Measurements from ENCODE around the gene PTPRT.

Gene PTPRT

DNA sequence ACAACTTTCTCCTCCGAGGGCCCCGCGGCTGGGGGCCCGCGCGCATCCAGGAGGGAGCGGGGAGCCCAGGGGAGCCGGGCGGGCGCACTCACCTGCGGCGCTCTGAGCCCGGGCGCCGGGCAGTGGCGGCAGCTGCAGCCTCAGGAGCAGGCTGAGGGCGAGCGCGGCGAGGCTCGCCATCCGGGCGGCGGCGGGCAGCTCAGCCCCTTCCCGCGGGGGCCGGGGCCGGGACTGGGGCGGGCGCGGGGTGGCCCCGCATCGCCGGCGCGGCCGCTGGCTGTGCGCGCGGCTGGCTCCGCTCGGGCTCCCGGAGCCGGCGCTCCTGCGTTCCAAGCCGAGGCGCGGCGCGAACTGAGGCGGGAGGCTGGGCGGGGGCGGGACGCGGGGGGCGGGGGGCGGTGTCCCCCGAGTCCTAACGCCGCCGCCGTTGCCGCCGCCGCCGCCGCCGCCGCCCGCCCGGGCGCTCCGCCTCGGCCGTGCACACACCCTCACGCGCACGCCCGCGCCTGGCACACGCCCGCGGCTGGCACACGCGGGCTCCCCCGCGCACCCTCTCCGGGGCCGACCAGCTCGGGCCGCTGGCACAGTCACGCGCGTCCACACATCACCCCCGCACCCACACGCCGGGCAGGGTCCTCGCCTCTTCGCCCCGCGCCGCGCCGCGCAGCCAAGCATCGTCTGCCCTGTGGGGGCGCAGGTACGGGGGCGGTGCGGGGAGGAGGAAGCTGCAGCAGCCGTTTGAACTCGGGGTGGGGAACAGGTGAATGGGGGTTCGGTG, at the start of gene PTPRT:
TSS of gene PTPRT (minus strand) at position 353 of the 778 bp plus-strand sequence. CDS start at position 180, 173 bp downstream.
- ATAC-seq (replicated peaks; ENCODE audit: extremely low read depth, poor library complexity, severe bottlenecking) (no peak), DNase-seq (ENCODE audit: low spot score in 2 of 2) (no peak)
- Mint-ChIP-seq H3K4me3 (no peak within 1 kb of the TSS), H3K27ac (ENCODE audit: low read depth) (no peak within 1 kb of the TSS), H3K4me1 (peaks cover 8% of the 10 kb centered on the region), H3K27me3 (peaks cover 66% of the 10 kb centered on the region), H3K36me3 (ENCODE audit: insufficient read depth) (no peaks in the 10 kb centered on the region), H3K9me3 (no peaks in the 10 kb centered on the region)

DNA sequence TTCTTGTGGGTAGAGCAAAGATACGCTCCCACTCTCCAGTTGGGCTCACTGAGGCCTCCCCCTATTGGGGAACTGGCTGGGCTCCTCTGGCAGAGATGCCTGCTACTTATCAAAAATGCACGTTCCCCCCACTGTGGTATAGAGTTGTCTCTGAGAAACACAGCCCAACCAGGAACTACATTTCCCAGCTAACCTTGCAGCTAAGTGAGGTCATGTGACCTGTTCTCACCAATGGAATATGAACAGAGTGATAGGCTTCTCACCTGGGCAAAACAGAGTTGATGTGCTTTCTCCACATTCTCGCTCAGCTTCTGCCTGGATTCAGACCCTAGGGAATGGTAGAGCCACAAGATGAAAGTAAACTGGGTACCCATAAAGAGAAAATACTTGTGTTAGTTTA, 49.1 kb upstream of the PTPRT start:
- ATAC-seq (replicated peaks; ENCODE audit: extremely low read depth, poor library complexity, severe bottlenecking): no peak
- Mint-ChIP-seq H3K36me3 (ENCODE audit: insufficient read depth) (no peaks in the 10 kb centered on the region), H3K27me3 (peaks cover 39% of the 10 kb centered on the region), H3K27ac (ENCODE audit: low read depth) (no peak overlapping the region), H3K9me3 (peaks cover 7% of the 10 kb centered on the region), H3K4me1 (no peaks in the 10 kb centered on the region), H3K4me3 (no peak overlapping the region)
- no peak for DNase-seq (ENCODE audit: low spot score in 2 of 2)

DNA sequence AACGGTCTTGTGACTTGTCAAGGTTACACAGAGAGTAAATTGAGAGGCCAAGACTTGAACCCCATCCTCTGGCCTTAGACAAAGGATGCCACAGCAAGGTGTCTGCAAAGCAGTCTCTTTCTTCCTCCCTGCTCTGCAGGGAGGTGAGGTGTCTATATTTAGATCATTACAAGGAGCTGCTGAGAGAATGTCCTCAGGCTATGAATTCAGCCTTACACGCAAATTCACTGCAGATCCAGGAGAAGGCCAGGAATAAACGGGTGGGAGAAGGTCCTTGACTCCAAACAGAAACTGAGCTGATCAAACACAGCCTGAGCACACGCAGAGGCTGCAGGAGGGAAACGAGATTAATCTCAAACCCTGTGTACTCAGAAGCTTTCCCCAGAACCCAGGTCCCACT, 48.6 kb upstream of the PTPRT start:
- ATAC-seq (replicated peaks; ENCODE audit: extremely low read depth, poor library complexity, severe bottlenecking) (no peak), DNase-seq (ENCODE audit: low spot score in 2 of 2) (no peak)
- Mint-ChIP-seq H3K27me3 (peaks cover 39% of the 10 kb centered on the region), H3K4me1 (no peaks in the 10 kb centered on the region), H3K27ac (ENCODE audit: low read depth) (no peak overlapping the region), H3K9me3 (peaks cover 7% of the 10 kb centered on the region), H3K4me3 (no peak overlapping the region), H3K36me3 (ENCODE audit: insufficient read depth) (no peaks in the 10 kb centered on the region)

DNA sequence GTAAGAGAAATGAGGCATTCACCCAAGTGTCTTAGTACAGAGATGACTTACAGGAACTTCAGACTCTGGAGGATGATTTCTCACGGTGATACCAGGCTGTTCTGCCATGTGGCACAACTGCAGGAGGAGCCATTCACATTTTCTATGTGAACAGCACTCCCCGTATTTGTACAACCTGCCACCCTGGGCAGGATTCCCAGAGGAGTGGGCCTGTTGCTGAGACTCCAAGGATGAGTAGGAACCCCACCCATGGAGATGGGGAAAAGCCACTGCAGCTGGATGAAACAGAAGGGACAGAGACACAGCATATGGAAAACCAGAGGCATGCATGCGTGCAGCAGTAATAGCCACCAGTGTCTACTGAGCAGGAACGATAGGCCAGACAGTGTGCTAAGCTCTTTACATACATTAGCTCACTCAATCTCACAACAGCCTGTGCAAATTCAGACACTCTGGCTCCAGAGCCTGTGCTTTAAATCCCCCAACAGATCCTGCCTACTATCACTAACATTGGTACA, 48.0 kb upstream of the PTPRT start:
- DNase-seq (ENCODE audit: low spot score in 2 of 2) (no peak), ATAC-seq (replicated peaks; ENCODE audit: extremely low read depth, poor library complexity, severe bottlenecking) (no peak)
- Mint-ChIP-seq H3K4me3 (no peak overlapping the region), H3K4me1 (no peaks in the 10 kb centered on the region), H3K36me3 (ENCODE audit: insufficient read depth) (no peaks in the 10 kb centered on the region), H3K9me3 (peaks cover 7% of the 10 kb centered on the region), H3K27ac (ENCODE audit: low read depth) (no peak overlapping the region), H3K27me3 (peaks cover 39% of the 10 kb centered on the region)

DNA sequence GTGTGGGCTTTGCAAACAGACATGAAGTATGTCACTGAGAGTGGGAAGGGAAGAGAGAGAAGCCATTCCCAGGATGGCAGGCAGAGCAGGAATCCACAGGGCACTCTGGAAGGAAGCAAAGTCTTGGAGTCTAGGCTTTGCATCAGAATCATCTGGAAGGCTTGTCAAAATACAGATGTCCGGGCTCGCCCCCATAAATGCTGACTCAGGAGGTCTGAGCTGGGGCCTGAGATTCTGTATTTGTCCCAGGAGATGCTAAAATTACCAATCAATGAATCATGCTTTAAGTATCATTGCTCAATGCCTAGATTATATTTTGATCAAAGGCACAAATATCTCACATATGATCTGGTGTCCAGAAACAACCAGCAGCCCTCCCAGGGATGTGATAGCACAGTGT, 46.3 kb upstream of the PTPRT start:
- H3K36me3 Mint-ChIP-seq (ENCODE audit: insufficient read depth): no peaks in the 10 kb centered on the region
- no peak overlapping the region for H3K27ac Mint-ChIP-seq (ENCODE audit: low read depth)
- ATAC-seq (replicated peaks; ENCODE audit: extremely low read depth, poor library complexity, severe bottlenecking) (no peak), DNase-seq (ENCODE audit: low spot score in 2 of 2) (no peak)
- peaks cover 31% of the 10 kb centered on the region for H3K27me3 Mint-ChIP-seq
- no peaks in the 10 kb centered on the region for H3K4me1 Mint-ChIP-seq
- H3K9me3 Mint-ChIP-seq: peaks cover 7% of the 10 kb centered on the region
- no peak overlapping the region for H3K4me3 Mint-ChIP-seq

DNA sequence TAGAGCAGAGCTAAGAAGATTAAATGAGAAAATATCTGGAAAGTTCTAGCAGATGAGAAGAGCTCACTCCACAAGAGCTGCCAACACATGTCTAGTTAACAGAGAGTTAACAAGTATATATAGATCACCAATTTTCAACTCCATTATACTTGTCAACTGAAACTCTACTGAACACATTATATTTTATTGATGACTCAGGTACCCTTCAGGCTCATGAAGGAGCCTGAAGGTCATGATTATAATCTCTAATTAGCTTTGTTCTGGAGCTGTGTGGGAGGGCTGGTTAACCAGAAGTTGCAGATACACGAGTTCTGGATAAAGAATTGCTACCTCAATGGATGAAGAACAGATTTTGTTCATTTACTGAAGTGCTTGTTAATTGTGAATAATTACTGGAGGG, 42.1 kb upstream of the PTPRT start:
- peaks cover 21% of the 10 kb centered on the region for H3K27me3 Mint-ChIP-seq
- no peak for DNase-seq (ENCODE audit: low spot score in 2 of 2)
- no peak overlapping the region for H3K4me3 Mint-ChIP-seq
- no peak overlapping the region for H3K27ac Mint-ChIP-seq (ENCODE audit: low read depth)
- no peaks in the 10 kb centered on the region for H3K4me1 Mint-ChIP-seq
- H3K9me3 Mint-ChIP-seq: peaks cover 6% of the 10 kb centered on the region
- no peak for ATAC-seq (replicated peaks; ENCODE audit: extremely low read depth, poor library complexity, severe bottlenecking)
- H3K36me3 Mint-ChIP-seq (ENCODE audit: insufficient read depth): no peaks in the 10 kb centered on the region

DNA sequence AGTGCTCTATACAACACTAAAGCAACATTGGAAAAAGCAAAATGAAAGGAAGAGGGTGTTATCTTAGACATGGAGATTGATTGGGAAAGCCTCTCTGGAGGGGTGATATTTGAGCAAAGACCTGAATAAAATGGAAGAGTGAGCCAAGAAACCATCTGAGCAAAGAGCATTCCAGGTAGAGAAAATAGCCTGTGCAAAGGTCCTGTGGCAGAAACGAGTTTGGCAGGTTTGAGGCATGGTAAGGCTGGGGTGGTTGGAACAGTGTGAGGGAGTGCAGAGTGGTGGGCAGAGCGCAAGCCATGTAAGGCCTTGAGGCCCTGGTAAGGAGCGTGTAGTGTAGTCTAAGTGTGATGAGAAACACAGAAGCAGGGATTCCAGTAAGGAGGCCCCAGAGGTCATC, 40.0 kb upstream of the PTPRT start:
- H3K27me3 Mint-ChIP-seq: peaks cover 13% of the 10 kb centered on the region
- DNase-seq (ENCODE audit: low spot score in 2 of 2): no peak
- no peak overlapping the region for H3K27ac Mint-ChIP-seq (ENCODE audit: low read depth)
- no peak for ATAC-seq (replicated peaks; ENCODE audit: extremely low read depth, poor library complexity, severe bottlenecking)
- no peaks in the 10 kb centered on the region for H3K36me3 Mint-ChIP-seq (ENCODE audit: insufficient read depth)
- peaks cover 6% of the 10 kb centered on the region for H3K9me3 Mint-ChIP-seq
- no peak overlapping the region for H3K4me3 Mint-ChIP-seq
- H3K4me1 Mint-ChIP-seq: no peaks in the 10 kb centered on the region

DNA sequence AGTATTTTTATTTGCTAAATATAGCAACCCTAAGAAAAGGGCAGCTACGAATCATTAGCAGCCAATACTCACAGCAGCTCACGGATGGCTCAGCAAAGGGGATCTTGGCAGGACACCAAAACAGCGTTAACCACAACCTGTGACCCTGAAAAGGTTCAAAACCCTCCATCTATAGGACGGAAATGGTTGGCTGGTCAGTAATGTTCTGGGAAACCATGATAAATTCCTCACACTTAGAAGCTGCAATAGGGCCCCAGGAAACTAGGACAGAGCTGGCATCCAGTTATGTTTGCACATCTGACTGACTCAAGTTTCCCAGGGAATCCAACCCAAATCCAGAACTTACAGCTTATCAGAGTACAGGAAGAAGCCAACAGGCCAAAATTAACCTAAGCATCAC, 30.9 kb upstream of the PTPRT start:
- H3K36me3 Mint-ChIP-seq (ENCODE audit: insufficient read depth): no peaks in the 10 kb centered on the region
- peaks cover 29% of the 10 kb centered on the region for H3K27me3 Mint-ChIP-seq
- DNase-seq (ENCODE audit: low spot score in 2 of 2): no peak
- no peak overlapping the region for H3K27ac Mint-ChIP-seq (ENCODE audit: low read depth)
- ATAC-seq (replicated peaks; ENCODE audit: extremely low read depth, poor library complexity, severe bottlenecking): no peak
- no peaks in the 10 kb centered on the region for H3K4me1 Mint-ChIP-seq
- no peak overlapping the region for H3K4me3 Mint-ChIP-seq
- H3K9me3 Mint-ChIP-seq: no peaks in the 10 kb centered on the region

DNA sequence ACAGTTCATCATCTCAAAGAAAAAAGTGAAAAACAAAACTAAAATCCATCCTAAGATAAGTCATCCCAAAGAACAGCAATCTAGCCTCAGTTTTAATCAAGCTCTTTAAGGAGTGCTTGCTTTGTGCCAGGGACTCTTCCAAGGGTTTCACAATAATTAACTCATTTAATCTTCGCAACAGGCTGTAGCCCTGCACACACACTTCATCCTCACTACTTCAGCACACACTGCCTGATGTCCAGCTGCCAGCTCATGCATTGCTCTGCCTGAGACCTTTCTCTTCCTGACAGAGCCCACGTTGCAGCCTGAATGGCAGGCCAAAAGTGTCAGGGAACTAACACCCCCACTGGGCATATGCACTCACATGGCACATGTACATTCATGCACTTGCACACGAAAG, 21.2 kb upstream of the PTPRT start:
- no peaks in the 10 kb centered on the region for H3K9me3 Mint-ChIP-seq
- H3K27me3 Mint-ChIP-seq: peaks cover 23% of the 10 kb centered on the region
- no peak overlapping the region for H3K27ac Mint-ChIP-seq (ENCODE audit: low read depth)

DNA sequence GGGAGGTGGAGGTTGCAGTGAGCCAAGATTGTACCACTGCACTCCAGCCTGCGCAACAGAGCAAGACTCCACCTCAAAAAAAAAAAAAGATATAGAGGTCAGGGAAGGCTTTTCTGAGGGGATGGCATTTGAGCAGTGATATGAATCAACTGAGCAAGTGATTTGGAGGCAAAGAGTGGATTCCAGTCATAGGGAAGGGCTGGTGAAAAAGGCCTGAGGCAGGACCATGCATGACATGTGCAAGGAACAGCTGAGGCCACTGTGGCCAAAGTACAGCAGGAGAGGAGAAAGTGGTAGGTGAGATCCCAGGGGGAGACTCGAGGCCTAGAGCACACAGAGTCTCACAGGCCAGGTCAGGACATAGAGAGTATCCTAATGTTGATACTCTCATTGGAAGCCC, 20.1 kb upstream of the PTPRT start:
- Mint-ChIP-seq H3K4me3 (no peak overlapping the region), H3K27ac (ENCODE audit: low read depth) (no peak overlapping the region)
- no peak for DNase-seq (ENCODE audit: low spot score in 2 of 2)

More for the DNA sequence above, 21.2 kb upstream of the PTPRT start:
- Mint-ChIP-seq H3K4me1 (no peaks in the 10 kb centered on the region), H3K36me3 (ENCODE audit: insufficient read depth) (no peaks in the 10 kb centered on the region), H3K4me3 (no peak overlapping the region)
- no peak for DNase-seq (ENCODE audit: low spot score in 2 of 2)
- no peak for ATAC-seq (replicated peaks; ENCODE audit: extremely low read depth, poor library complexity, severe bottlenecking)

DNA sequence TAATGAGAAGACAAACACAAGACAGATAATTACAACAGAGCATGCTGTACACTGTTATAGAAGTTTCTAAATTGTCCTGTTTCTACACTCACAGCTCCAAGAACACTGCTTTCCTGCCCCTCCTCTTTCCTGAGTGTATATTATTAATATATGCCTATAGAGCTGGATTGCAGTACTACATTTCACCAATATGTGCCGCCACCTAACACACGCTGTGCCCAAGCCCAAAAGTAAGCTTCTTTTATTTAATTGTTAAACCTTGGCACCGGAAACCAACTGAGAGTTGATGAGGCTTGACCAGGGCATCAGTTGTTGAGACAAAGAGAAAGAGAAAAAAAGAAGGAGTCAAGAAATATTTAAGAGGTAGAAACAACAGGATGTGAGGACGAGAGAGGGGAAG, 16.0 kb upstream of the PTPRT start:
- no peaks in the 10 kb centered on the region for H3K9me3 Mint-ChIP-seq
- no peak overlapping the region for H3K4me3 Mint-ChIP-seq
- no peaks in the 10 kb centered on the region for H3K36me3 Mint-ChIP-seq (ENCODE audit: insufficient read depth)
- no peaks in the 10 kb centered on the region for H3K4me1 Mint-ChIP-seq
- H3K27me3 Mint-ChIP-seq: no peaks in the 10 kb centered on the region
- DNase-seq (ENCODE audit: low spot score in 2 of 2): no peak
- no peak for ATAC-seq (replicated peaks; ENCODE audit: extremely low read depth, poor library complexity, severe bottlenecking)
- no peak overlapping the region for H3K27ac Mint-ChIP-seq (ENCODE audit: low read depth)

More for the DNA sequence above, 20.1 kb upstream of the PTPRT start:
- Mint-ChIP-seq H3K27me3 (peaks cover 13% of the 10 kb centered on the region), H3K4me1 (no peaks in the 10 kb centered on the region), H3K9me3 (no peaks in the 10 kb centered on the region), H3K36me3 (ENCODE audit: insufficient read depth) (no peaks in the 10 kb centered on the region)
- ATAC-seq (replicated peaks; ENCODE audit: extremely low read depth, poor library complexity, severe bottlenecking): no peak

DNA sequence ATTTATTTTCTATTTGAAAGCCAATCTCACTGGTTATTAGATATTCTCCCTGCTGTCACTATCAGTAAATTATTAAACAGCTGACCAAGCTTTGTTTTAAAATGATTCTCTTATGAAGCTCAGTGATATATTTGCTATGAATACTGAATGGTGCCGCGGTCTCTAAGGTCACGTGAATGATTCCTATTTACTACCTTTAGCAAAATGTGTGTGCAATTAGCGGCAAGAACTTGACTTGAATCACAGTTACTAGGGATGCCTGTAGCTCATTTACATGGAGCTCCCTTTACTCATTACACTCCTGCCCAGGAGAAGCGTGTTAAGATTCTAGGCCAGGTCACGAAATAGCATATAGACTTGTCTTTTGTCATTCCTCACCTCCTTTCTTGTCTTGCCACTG, 12.4 kb upstream of the PTPRT start:
- DNase-seq (ENCODE audit: low spot score in 2 of 2): no peak
- no peak for ATAC-seq (replicated peaks; ENCODE audit: extremely low read depth, poor library complexity, severe bottlenecking)
- no peak overlapping the region for H3K4me3 Mint-ChIP-seq
- H3K27ac Mint-ChIP-seq (ENCODE audit: low read depth): no peak overlapping the region
- H3K9me3 Mint-ChIP-seq: no peaks in the 10 kb centered on the region
- peaks cover 7% of the 10 kb centered on the region for H3K27me3 Mint-ChIP-seq
- no peaks in the 10 kb centered on the region for H3K36me3 Mint-ChIP-seq (ENCODE audit: insufficient read depth)
- H3K4me1 Mint-ChIP-seq: no peaks in the 10 kb centered on the region

DNA sequence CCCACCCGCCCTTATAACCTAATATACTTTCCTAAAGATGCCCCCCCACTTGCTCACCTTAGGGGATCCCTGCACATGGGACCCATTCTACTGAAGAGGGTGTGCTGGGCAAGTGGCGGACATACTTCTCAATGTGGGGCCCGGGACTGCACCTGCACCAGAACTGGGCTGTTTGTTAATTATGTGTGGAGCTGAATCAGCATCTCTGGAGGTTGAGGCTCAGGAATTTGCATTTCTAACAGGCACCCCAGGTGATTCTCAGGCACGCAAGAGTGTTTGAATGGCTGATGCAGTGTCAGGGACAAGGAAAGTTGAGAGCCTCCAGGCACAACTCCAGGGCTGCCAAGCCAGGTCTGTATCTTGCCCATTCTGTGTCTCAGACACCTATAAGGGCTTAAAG, 8.9 kb upstream of the PTPRT start:
- Mint-ChIP-seq H3K27ac (ENCODE audit: low read depth) (no peak overlapping the region), H3K36me3 (ENCODE audit: insufficient read depth) (no peaks in the 10 kb centered on the region), H3K4me3 (no peak overlapping the region), H3K4me1 (no peaks in the 10 kb centered on the region), H3K9me3 (no peaks in the 10 kb centered on the region), H3K27me3 (peaks cover 7% of the 10 kb centered on the region)
- ATAC-seq (replicated peaks; ENCODE audit: extremely low read depth, poor library complexity, severe bottlenecking): no peak
- DNase-seq (ENCODE audit: low spot score in 2 of 2): no peak
